H1 (cell line): ENCODE data around the gene ARHGAP24. TPM values are rescaled to one million over a fixed set of nuclear protein-coding genes. Genes with fewer than 3 reads are reported as not detected.

ENCODE experiments used
- ASH2L ChIP-seq: fragments of 200-600, 300-600 bp; sonication (generic); IDR thresholded peaks from one replicate; pipeline ENCODE4 v1.7.1; 2017; ENCODE audit warnings: low read length
- BACH1 ChIP-seq: IDR thresholded peaks from 2 replicates; pipeline ENCODE4 v1.6.1; 2012; ENCODE audit warnings: low read length, improper control_type of control experiment
- CEBPB ChIP-seq: IDR thresholded peaks from 2 replicates; pipeline ENCODE4 v1.6.1; 2012; ENCODE audit warnings: low read depth, low read length
- EZH2 ChIP-seq: fragments of 200-600 bp; sonication (generic); IDR thresholded peaks from 2 replicates; pipeline ENCODE4 v1.7.1; 2012; ENCODE audit warnings: low read depth, mild to moderate bottlenecking, moderate library complexity, low read length, inconsistent platforms; ENCODE audit not compliant: severe bottlenecking
- RNF2 ChIP-seq: fragments of 200-900, 300-1000 bp; sonication (generic); IDR thresholded peaks from 2 replicates; pipeline ENCODE4 v1.7.1; 2016; ENCODE audit warnings: borderline replicate concordance, low read depth, mild to moderate bottlenecking, antibody characterized with exemption, low read length; ENCODE audit not compliant: poor library complexity, severe bottlenecking; ENCODE audit errors: missing control alignments
- SAP30 ChIP-seq: fragments of 300-600 bp; sonication (generic); IDR thresholded peaks from 2 replicates; pipeline ENCODE4 v1.7.1; 2012; ENCODE audit warnings: low read length, moderate library complexity, mild to moderate bottlenecking, inconsistent platforms; ENCODE audit not compliant: insufficient read depth, insufficient replicate concordance
- SIN3A ChIP-seq, 2 experiments: IDR thresholded peaks in 1 of 2; conservative IDR thresholded peaks in 1 of 2; 2 replicates each; pipeline ENCODE4 v1.6.1; 2011 to 2012; ENCODE audit warnings: low read length in 2 of 2, improper control_type of control experiment in 1 of 2, low read depth in 1 of 2, mild to moderate bottlenecking in 1 of 2
- SP1 ChIP-seq: IDR thresholded peaks from 2 replicates; pipeline ENCODE4 v1.6.1; 2011; ENCODE audit warnings: low read depth, low read length
- TAF7 ChIP-seq: optimal IDR thresholded peaks from 2 replicates; pipeline ENCODE3; 2011; ENCODE audit warnings: low read depth, mild to moderate bottlenecking, inconsistent platforms, low read length, moderate library complexity, borderline replicate concordance
- polyA plus RNA-seq, 7 experiments: library from polyadenylated mRNA; depleted of rRNA in 3 of 7; stranded (reverse) in 5 of 7; unstranded in 2 of 7; fragments of >200 nt in 5 of 7; fragments of 200-250 nt in 2 of 7; gene quantifications; 1 replicate in 5 of 7; 2 replicates in 1 of 7; 4 replicates in 1 of 7; pipeline versions ENCODE4 v1.2.1 to v1.2.3, GENCODE V29; 2011 to 2013; ENCODE audit warnings: missing spikeins in 2 of 7, mixed read lengths in 2 of 7
- total RNA-seq: library from RNA; stranded (reverse); fragmentation: NEBNext Ultra II Directional; extraction: Animal tissue kit (Norgen Biotek cat#: 25700); gene quantifications from 2 replicates; pipeline ENCODE4 v1.2.1, GENCODE V29; 2021

The ARHGAP24 gene
- total and polyA plus RNA-seq, 2 of the 8 experiments (the other 6 are each of a cell fraction or from before 2014, with no cell fraction given) = 0.08 to 0.50 TPM

DNA sequence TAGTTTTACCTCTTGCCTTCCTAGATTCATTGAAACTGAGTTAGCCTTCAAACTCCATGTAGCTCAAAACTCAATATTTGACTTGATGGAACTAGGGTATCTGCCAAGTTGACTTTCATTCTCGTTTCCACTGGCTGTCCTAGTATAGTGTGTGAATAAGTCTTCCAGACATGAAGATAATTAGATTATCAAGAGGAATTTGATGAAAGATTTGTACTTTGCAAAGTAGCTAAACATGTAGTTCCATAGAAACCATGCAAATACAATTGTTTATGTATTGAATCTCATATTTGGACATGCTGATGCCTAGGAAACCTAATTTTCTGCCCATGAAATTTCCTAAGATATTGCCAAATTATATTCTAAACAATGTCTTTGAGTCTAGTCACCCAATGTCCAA is 297.5 kb downstream of the ARHGAP24 start (continued):
- TF ChIP-seq CEBPB (no peak), SAP30 (no peak), SP1 (no peak), TAF7 (no peak), SIN3A (conservative IDR thresholded peaks at IDR 0.05 in 1 of 2, IDR thresholded peaks at IDR 0.05 in 1 of 2; ENCODE audit: low read depth in 1 of 2, low read length in 2 of 2) (no peak), ASH2L (no peak), BACH1 (no peak), EZH2 (no peak), RNF2 (no peak)
